Mesendoderm (in vitro differentiated cells): ENCODE results near the gene SMURF2.
A peak's percentile ranks its signal among the peaks of the same experiment; 100 is the strongest.

Experiments used
- DNase-seq: peaks from one replicate; pipeline ENCODE4 v3.0.0; 2013
- H2AK5ac ChIP-seq: 2 replicates; pipeline ENCODE4 v1.6.1; 2013; ENCODE audit warnings: low read length, inconsistent platforms
- H2BK120ac ChIP-seq: 2 replicates; pipeline ENCODE4 v1.6.1; 2013; ENCODE audit warnings: low read depth, mild to moderate bottlenecking, low read length, moderate library complexity, mixed read lengths
- H2BK15ac ChIP-seq: replicated peaks from 2 replicates; pipeline ENCODE4 v1.6.1; 2013; ENCODE audit warnings: low read depth, mild to moderate bottlenecking, moderate library complexity
- H2BK5ac ChIP-seq: 2 replicates; pipeline ENCODE4 v1.6.1; 2013; ENCODE audit warnings: low read length, inconsistent platforms
- H3K18ac ChIP-seq: 2 replicates; pipeline ENCODE4 v1.6.1; 2013; ENCODE audit warnings: mild to moderate bottlenecking, low read length, mixed read lengths
- H3K23ac ChIP-seq: one replicate; pipeline ENCODE4 v1.6.1; 2013; ENCODE audit warnings: low read length
- H3K27ac ChIP-seq: 2 replicates; pipeline ENCODE4 v1.5.1; 2013; ENCODE audit warnings: low read depth, mild to moderate bottlenecking, inconsistent platforms, low read length, moderate library complexity
- H3K27me3 ChIP-seq: 2 replicates; pipeline ENCODE4 v1.6.1; 2013; ENCODE audit warnings: low read length, control low read depth, mild to moderate bottlenecking, inconsistent platforms; ENCODE audit not compliant: insufficient read depth, poor library complexity
- H3K36me3 ChIP-seq: 2 replicates; pipeline ENCODE4 v1.6.1; 2013; ENCODE audit warnings: low read length, inconsistent platforms; ENCODE audit not compliant: control insufficient read depth, insufficient read depth
- H3K4ac ChIP-seq: one replicate; pipeline ENCODE4 v1.6.1; 2013; ENCODE audit warnings: low read depth, mild to moderate bottlenecking, low read length, moderate library complexity
- H3K4me1 ChIP-seq: 2 replicates; pipeline ENCODE4 v1.6.1; 2013; ENCODE audit warnings: low read depth, low read length, inconsistent platforms; ENCODE audit not compliant: control insufficient read depth
- H3K4me2 ChIP-seq: 2 replicates; pipeline ENCODE4 v1.6.1; 2013; ENCODE audit warnings: low read length
- H3K4me3 ChIP-seq: 2 replicates; pipeline ENCODE4 v1.5.1; 2013; ENCODE audit warnings: mild to moderate bottlenecking, low read length
- H3K56ac ChIP-seq: one replicate; pipeline ENCODE4 v1.6.1; 2013; ENCODE audit warnings: low read length
- H3K79me1 ChIP-seq: 2 replicates; pipeline ENCODE4 v1.6.1; 2013; ENCODE audit warnings: low read length, inconsistent platforms
- H3K79me2 ChIP-seq: 2 replicates; pipeline ENCODE4 v1.6.1; 2013; ENCODE audit warnings: mild to moderate bottlenecking, low read length; ENCODE audit not compliant: control insufficient read depth, insufficient read depth
- H3K9ac ChIP-seq: 2 replicates; pipeline ENCODE4 v1.6.1; 2013; ENCODE audit warnings: low read length, inconsistent platforms
- H4K5ac ChIP-seq: one replicate; pipeline ENCODE4 v1.6.1; 2013; ENCODE audit warnings: low read length
- H4K8ac ChIP-seq: one replicate; pipeline ENCODE4 v1.6.1; 2013; ENCODE audit warnings: low read depth, mild to moderate bottlenecking, control low read depth, low read length, moderate library complexity
- WGBS: extraction: QIAGEN DNeasy Blood & Tissue Kit; methylation state at CpG from one replicate; pipeline ENCODE4 v1.1.7; 2013; ENCODE audit warnings: low lambda C conversion rate, missing lambda C conversion rate; ENCODE audit not compliant: insufficient coverage; ENCODE audit errors: extremely low coverage; 5-methylcytosine and 5-hydroxymethylcytosine counted together

The SMURF2 gene

GRCh38 chr17:64658931-64659330, 3.2 kb downstream of the SMURF2 start:
- H2BK15ac ChIP-seq: no peak overlapping the region
- no peaks in the 10 kb centered on the region for H3K27me3 ChIP-seq
- H3K4me1 ChIP-seq: no peaks in the 10 kb centered on the region
- no peak overlapping the region for H3K23ac ChIP-seq
- H2AK5ac ChIP-seq: no peak overlapping the region
- DNase-seq: no peak
- H2BK120ac ChIP-seq: no peak overlapping the region
- H3K27ac ChIP-seq: no peak overlapping the region
- H3K4me2 ChIP-seq: no peak overlapping the region
- H2BK5ac ChIP-seq: no peak overlapping the region
- H4K8ac ChIP-seq: no peak overlapping the region
- H3K56ac ChIP-seq: no peak overlapping the region
- peaks cover 33% of the 10 kb centered on the region for H3K79me2 ChIP-seq
- no peak overlapping the region for H4K5ac ChIP-seq
- peaks cover 2% of the 10 kb centered on the region for H3K79me1 ChIP-seq
- H3K9ac ChIP-seq: no peak overlapping the region
- no peak overlapping the region for H3K4ac ChIP-seq
- no peak overlapping the region for H3K18ac ChIP-seq
- H3K4me3 ChIP-seq: no peak overlapping the region
- H3K36me3 ChIP-seq: no peaks in the 10 kb centered on the region

- Histone ChIP-seq H2AK5ac (no peak overlapping the region), H3K4me2 (no peak overlapping the region), H3K27ac (no peak overlapping the region), H3K79me2 (peaks cover 34% of the 10 kb centered on the region), H3K9ac (no peak overlapping the region), H3K27me3 (no peaks in the 10 kb centered on the region), H4K8ac (no peak overlapping the region), H3K79me1 (peaks cover 2% of the 10 kb centered on the region), H3K4ac (no peak overlapping the region), H2BK15ac (no peak overlapping the region), H3K56ac (no peak overlapping the region), H2BK5ac (no peak overlapping the region), H3K23ac (no peak overlapping the region), H2BK120ac (no peak overlapping the region), H3K36me3 (no peaks in the 10 kb centered on the region), H3K4me3 (no peak overlapping the region), H3K4me1 (no peaks in the 10 kb centered on the region), H4K5ac (no peak overlapping the region), H3K18ac (no peak overlapping the region)
- no peak for DNase-seq
- no CpG with 5 or more reads among the region's 6 CpGs for WGBS
Observed at GRCh38 chr17:64657610-64658125, 4.4 kb downstream of the SMURF2 start.

- Histone ChIP-seq H3K79me2 (peaks cover 35% of the 10 kb centered on the region), H3K23ac (no peak overlapping the region), H3K18ac (no peak overlapping the region), H3K4me2 (no peak overlapping the region), H3K56ac (no peak overlapping the region), H3K79me1 (peaks cover 2% of the 10 kb centered on the region), H3K4me3 (no peak overlapping the region), H3K4ac (no peak overlapping the region), H3K27me3 (no peaks in the 10 kb centered on the region), H3K4me1 (no peaks in the 10 kb centered on the region), H2BK120ac (no peak overlapping the region), H4K8ac (no peak overlapping the region), H2BK15ac (no peak overlapping the region), H2BK5ac (no peak overlapping the region), H4K5ac (no peak overlapping the region), H3K9ac (no peak overlapping the region), H3K27ac (no peak overlapping the region), H3K36me3 (no peaks in the 10 kb centered on the region), H2AK5ac (no peak overlapping the region)
- DNase-seq: no peak
- no CpG with 5 or more reads among the region's 2 CpGs for WGBS
Observed at GRCh38 chr17:64655704-64656103, 6.4 kb downstream of the SMURF2 start.

GRCh38 chr17:64653985-64654355, 8.1 kb downstream of the SMURF2 start:
- H2BK15ac ChIP-seq: no peak overlapping the region
- H3K79me2 ChIP-seq: peaks cover 27% of the 10 kb centered on the region
- no peak overlapping the region for H3K18ac ChIP-seq
- no peak overlapping the region for H3K23ac ChIP-seq
- no peak overlapping the region for H2AK5ac ChIP-seq
- peaks cover 2% of the 10 kb centered on the region for H3K79me1 ChIP-seq
- no peak overlapping the region for H2BK5ac ChIP-seq
- no peak overlapping the region for H3K4me3 ChIP-seq
- H3K4me1 ChIP-seq: no peaks in the 10 kb centered on the region
- DNase-seq: no peak
- no peaks in the 10 kb centered on the region for H3K36me3 ChIP-seq
- H3K4me2 ChIP-seq: no peak overlapping the region
- no peak overlapping the region for H4K5ac ChIP-seq
- no peak overlapping the region for H3K9ac ChIP-seq
- WGBS: no CpG with 5 or more reads among the region's 4 CpGs
- H2BK120ac ChIP-seq: no peak overlapping the region
- H3K27me3 ChIP-seq: no peaks in the 10 kb centered on the region
- no peak overlapping the region for H4K8ac ChIP-seq
- no peak overlapping the region for H3K4ac ChIP-seq
- H3K56ac ChIP-seq: no peak overlapping the region
- H3K27ac ChIP-seq: no peak overlapping the region

- Histone ChIP-seq H3K27me3 (no peaks in the 10 kb centered on the region), H3K27ac (no peak overlapping the region), H3K36me3 (no peaks in the 10 kb centered on the region), H3K79me1 (peaks cover 2% of the 10 kb centered on the region), H3K4me1 (no peaks in the 10 kb centered on the region), H2BK120ac (no peak overlapping the region), H4K8ac (no peak overlapping the region), H2BK15ac (no peak overlapping the region), H2AK5ac (no peak overlapping the region), H3K56ac (no peak overlapping the region), H2BK5ac (no peak overlapping the region), H3K4ac (no peak overlapping the region), H3K23ac (no peak overlapping the region), H4K5ac (no peak overlapping the region), H3K79me2 (peaks cover 25% of the 10 kb centered on the region), H3K18ac (peak overlapping the region; percentile 39), H3K4me3 (no peak overlapping the region), H3K9ac (no peak overlapping the region), H3K4me2 (no peak overlapping the region)
- WGBS: no CpG with 5 or more reads among the region's 6 CpGs
- DNase-seq: no peak
Observed at GRCh38 chr17:64653325-64653984, 8.7 kb downstream of the SMURF2 start.

- Histone ChIP-seq H2BK120ac (no peak overlapping the region), H2BK15ac (no peak overlapping the region), H3K79me1 (peaks cover 2% of the 10 kb centered on the region), H3K27ac (no peak overlapping the region), H3K23ac (no peak overlapping the region), H2AK5ac (no peak overlapping the region), H2BK5ac (no peak overlapping the region), H3K4me3 (no peak overlapping the region), H3K18ac (no peak overlapping the region), H3K56ac (no peak overlapping the region), H3K4me1 (no peaks in the 10 kb centered on the region), H4K8ac (no peak overlapping the region), H3K79me2 (peaks cover 20% of the 10 kb centered on the region), H3K36me3 (no peaks in the 10 kb centered on the region), H3K4ac (no peak overlapping the region), H3K9ac (no peak overlapping the region), H3K27me3 (no peaks in the 10 kb centered on the region), H3K4me2 (no peak overlapping the region), H4K5ac (no peak overlapping the region)
- no CpG with 5 or more reads among the region's 3 CpGs for WGBS
- no peak for DNase-seq
Observed at GRCh38 chr17:64651889-64652288, 10.2 kb downstream of the SMURF2 start.
